ENCODE results near the gene HEYL. TPM values are rescaled to one million over a fixed set of nuclear protein-coding genes. Genes with fewer than 3 reads are reported as not detected.
A peak's percentile ranks its signal among the peaks of the same experiment; 100 is the strongest.

The HEYL gene
- total RNA-seq, 6 donors from 2014 or later: 3.8 to 31.9 (median 15.5) TPM

- peak overlapping the region in 3 of 4 donors; percentile 78 to 88 (median 83) for H3K27ac ChIP-seq
- DNase-seq (no peak), ATAC-seq (ENCODE audit: low FRiP score in 2 of 2) (no peak)
- 83 to 96% methylated on average over 8 of the region's 8 CpGs for WGBS, 2 donors
- no peaks in the 10 kb centered on the region for H3K9me3 ChIP-seq
- no peaks in the 10 kb centered on the region for H3K36me3 ChIP-seq
- H3K4me1 ChIP-seq: peaks cover 5 to 28% (median 10%) of the 10 kb centered on the region in 4 donors
- H3K4me3 ChIP-seq: no peak overlapping the region
- TF ChIP-seq POLR2A (IDR thresholded peaks at IDR 0.05): no peak
- TF ChIP-seq EP300 (IDR thresholded peaks at IDR 0.05): no peak
- TF ChIP-seq POLR2AphosphoS5 (IDR thresholded peaks at IDR 0.05): no peak
- no peak for TF ChIP-seq CTCF (IDR thresholded peaks at IDR 0.05)
- peaks cover 0 to 8% (median 0%) of the 10 kb centered on the region in 4 donors for H3K27me3 ChIP-seq
Observed at GRCh38 chr1:39640861-39641260, 1.4 kb upstream of the HEYL start.

- H3K27ac ChIP-seq: peak overlapping the region; percentile 72 to 88 (median 80)
- no peak for DNase-seq
- peak overlapping the region; percentile 64 to 75 (median 71) for H3K4me3 ChIP-seq
- WGBS, 2 donors: 44 to 68% methylated on average over 3 of the region's 3 CpGs
- no peak for ATAC-seq (ENCODE audit: low FRiP score in 2 of 2)
- no peak for TF ChIP-seq CTCF (IDR thresholded peaks at IDR 0.05)
- TF ChIP-seq EP300 (IDR thresholded peaks at IDR 0.05): no peak
- TF ChIP-seq POLR2AphosphoS5 (IDR thresholded peaks at IDR 0.05): no peak
- TF ChIP-seq POLR2A (IDR thresholded peaks at IDR 0.05): no peak
- no peaks in the 10 kb centered on the region for H3K9me3 ChIP-seq
- peaks cover 5 to 24% (median 11%) of the 10 kb centered on the region in 4 donors for H3K4me1 ChIP-seq
- peaks cover 0 to 8% (median 0%) of the 10 kb centered on the region in 4 donors for H3K27me3 ChIP-seq
- no peaks in the 10 kb centered on the region for H3K36me3 ChIP-seq
Observed at GRCh38 chr1:39638965-39639304, 508 bp downstream of the HEYL start.

GRCh38 chr1:39637361-39637760, 2.1 kb downstream of the HEYL start:
- DNase-seq (no peak), ATAC-seq (ENCODE audit: low FRiP score in 2 of 2) (no peak)
- H3K27me3 ChIP-seq: peaks cover 0 to 8% (median 0%) of the 10 kb centered on the region in 4 donors
- peaks cover 5 to 34% (median 14%) of the 10 kb centered on the region in 4 donors for H3K4me1 ChIP-seq
- H3K9me3 ChIP-seq: no peaks in the 10 kb centered on the region
- peak overlapping the region in 2 of 4 donors; percentile 64 to 75 for H3K4me3 ChIP-seq
- H3K36me3 ChIP-seq: no peaks in the 10 kb centered on the region
- peak overlapping the region; percentile 8 to 35 (median 18) for H3K27ac ChIP-seq
- whole genome bisulfite sequencing, 2 donors: 79 to 90% methylated on average over 4 of the region's 4 CpGs
- no peak for TF ChIP-seq EP300 (IDR thresholded peaks at IDR 0.05)
- TF ChIP-seq POLR2AphosphoS5 (IDR thresholded peaks at IDR 0.05): no peak
- TF ChIP-seq CTCF (IDR thresholded peaks at IDR 0.05): no peak
- TF ChIP-seq POLR2A (IDR thresholded peaks at IDR 0.05): no peak

- Histone ChIP-seq H3K27me3 (peaks cover 0 to 8% (median 0%) of the 10 kb centered on the region in 4 donors), H3K4me1 (peaks cover 5 to 34% (median 14%) of the 10 kb centered on the region in 4 donors), H3K27ac (peak overlapping the region; percentile 43 to 62 (median 56)), H3K36me3 (peaks cover 0 to 8% (median 0%) of the 10 kb centered on the region in 4 donors), H3K9me3 (no peaks in the 10 kb centered on the region), H3K4me3 (peak overlapping the region in 3 of 4 donors; percentile 0 to 75 (median 10))
- WGBS, 2 donors: 64 to 70% methylated on average over 2 of the region's 2 CpGs
- ATAC-seq (ENCODE audit: low FRiP score in 2 of 2) (no peak), DNase-seq (no peak)
- TF ChIP-seq EP300 (IDR thresholded peaks at IDR 0.05): no peak
- no peak for TF ChIP-seq POLR2AphosphoS5 (IDR thresholded peaks at IDR 0.05)
- no peak for TF ChIP-seq CTCF (IDR thresholded peaks at IDR 0.05)
- TF ChIP-seq POLR2A (IDR thresholded peaks at IDR 0.05): no peak
Observed at GRCh38 chr1:39635871-39636210, 3.6 kb downstream of the HEYL start.

Data from upper lobe of left lung (tissue), 6 donors.